ENCODE data around the gene TFR2.

GRCh38 chr7:100582041-100582579 is 59.2 kb downstream of the TFR2 start:
- TF ChIP-seq, protein P1, sequence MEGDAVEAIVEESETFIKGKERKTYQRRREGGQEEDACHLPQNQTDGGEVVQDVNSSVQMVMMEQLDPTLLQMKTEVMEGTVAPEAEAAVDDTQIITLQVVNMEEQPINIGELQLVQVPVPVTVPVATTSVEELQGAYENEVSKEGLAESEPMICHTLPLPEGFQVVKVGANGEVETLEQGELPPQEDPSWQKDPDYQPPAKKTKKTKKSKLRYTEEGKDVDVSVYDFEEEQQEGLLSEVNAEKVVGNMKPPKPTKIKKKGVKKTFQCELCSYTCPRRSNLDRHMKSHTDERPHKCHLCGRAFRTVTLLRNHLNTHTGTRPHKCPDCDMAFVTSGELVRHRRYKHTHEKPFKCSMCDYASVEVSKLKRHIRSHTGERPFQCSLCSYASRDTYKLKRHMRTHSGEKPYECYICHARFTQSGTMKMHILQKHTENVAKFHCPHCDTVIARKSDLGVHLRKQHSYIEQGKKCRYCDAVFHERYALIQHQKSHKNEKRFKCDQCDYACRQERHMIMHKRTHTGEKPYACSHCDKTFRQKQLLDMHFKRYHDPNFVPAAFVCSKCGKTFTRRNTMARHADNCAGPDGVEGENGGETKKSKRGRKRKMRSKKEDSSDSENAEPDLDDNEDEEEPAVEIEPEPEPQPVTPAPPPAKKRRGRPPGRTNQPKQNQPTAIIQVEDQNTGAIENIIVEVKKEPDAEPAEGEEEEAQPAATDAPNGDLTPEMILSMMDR (IDR thresholded peaks at IDR 0.05), result no peak
- no peak for TF ChIP-seq POLR2A (IDR thresholded peaks at IDR 0.05)

Measured in esophagus squamous epithelium (tissue), 4 donors.